Tibial nerve (tissue), 3 donors: Measurements from ENCODE around the gene SUSD2.

Experiments
- POLR2A ChIP-seq, 2 donors: fragments of 450-650 bp; IDR thresholded peaks; one replicate each; pipeline ENCODE4 v1.6.1; 2017; ENCODE audit warnings: antibody characterized with exemption in 2 of 2, mild to moderate bottlenecking in 2 of 2, moderate library complexity in 2 of 2
- TF ChIP-seq, protein P1 (sequence below), 5 experiments: fragments of 200-600 bp in 3 of 5; fragments of 450-650 bp in 2 of 5; sonication (generic) in 3 of 5; IDR thresholded peaks; one replicate each; pipeline ENCODE4 v1.5.1; 2016 to 2019; ENCODE audit warnings: antibody characterized with exemption in 5 of 5, mild to moderate bottlenecking in 3 of 5, moderate library complexity in 2 of 5

DNA sequence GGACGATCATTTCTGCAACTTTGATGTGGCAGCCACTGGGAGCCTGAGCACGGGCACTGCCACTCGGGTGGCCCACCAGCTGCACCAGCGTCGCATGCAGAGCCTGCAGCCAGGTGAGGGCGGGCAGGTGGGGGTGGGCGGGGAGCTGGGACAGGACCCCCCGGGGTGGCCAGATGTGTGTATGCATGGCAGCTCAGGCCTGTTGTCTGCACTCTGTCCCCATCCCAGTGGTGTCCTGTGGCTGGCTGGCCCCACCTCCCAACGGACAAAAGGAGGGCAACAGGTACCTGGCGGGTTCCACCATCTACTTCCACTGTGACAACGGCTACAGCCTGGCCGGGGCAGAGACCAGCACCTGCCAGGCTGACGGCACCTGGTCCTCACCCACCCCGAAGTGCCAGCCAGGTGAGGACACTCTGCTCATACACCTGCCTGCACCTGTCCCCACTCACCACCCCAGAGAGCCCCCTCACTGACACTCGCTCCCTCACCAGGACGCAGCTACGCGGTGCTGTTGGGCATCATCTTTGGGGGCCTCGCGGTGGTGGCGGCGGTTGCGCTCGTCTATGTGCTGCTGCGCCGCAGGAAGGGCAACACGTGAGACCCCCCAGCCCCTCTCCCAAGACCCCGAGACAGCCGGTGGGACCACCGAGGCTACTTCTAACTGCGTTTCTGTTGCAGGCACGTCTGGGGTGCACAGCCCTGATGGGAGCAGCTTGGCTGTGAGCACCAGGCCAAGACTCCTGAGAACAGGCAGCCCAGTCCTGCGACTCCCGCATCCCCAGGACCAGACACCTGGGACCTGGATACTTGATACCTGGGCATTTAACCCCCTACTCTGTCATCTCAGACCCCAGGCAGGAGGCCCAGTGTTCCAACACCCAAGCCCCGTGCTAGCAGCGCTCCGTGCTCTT, 6.7 kb downstream of the SUSD2 start:
- no peak for TF ChIP-seq POLR2A (IDR thresholded peaks at IDR 0.05)
- TF ChIP-seq, protein P1, sequence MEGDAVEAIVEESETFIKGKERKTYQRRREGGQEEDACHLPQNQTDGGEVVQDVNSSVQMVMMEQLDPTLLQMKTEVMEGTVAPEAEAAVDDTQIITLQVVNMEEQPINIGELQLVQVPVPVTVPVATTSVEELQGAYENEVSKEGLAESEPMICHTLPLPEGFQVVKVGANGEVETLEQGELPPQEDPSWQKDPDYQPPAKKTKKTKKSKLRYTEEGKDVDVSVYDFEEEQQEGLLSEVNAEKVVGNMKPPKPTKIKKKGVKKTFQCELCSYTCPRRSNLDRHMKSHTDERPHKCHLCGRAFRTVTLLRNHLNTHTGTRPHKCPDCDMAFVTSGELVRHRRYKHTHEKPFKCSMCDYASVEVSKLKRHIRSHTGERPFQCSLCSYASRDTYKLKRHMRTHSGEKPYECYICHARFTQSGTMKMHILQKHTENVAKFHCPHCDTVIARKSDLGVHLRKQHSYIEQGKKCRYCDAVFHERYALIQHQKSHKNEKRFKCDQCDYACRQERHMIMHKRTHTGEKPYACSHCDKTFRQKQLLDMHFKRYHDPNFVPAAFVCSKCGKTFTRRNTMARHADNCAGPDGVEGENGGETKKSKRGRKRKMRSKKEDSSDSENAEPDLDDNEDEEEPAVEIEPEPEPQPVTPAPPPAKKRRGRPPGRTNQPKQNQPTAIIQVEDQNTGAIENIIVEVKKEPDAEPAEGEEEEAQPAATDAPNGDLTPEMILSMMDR (IDR thresholded peaks at IDR 0.05) = no peak
